ENCODE data around the gene GCNT1.

Gene GCNT1

GRCh38 chr9:76500061-76500460 is 41.1 kb downstream of the GCNT1 start:
- H3K4me3 ChIP-seq (ENCODE audit: low read length) = no peak overlapping the region
- no peak for TF ChIP-seq CTCF (conservative IDR thresholded peaks at IDR 0.05; ENCODE audit: low read depth, low read length)
- no peak for DNase-seq (ENCODE audit: low read depth)

- no peak overlapping the region for H3K4me3 ChIP-seq (ENCODE audit: low read length)
- DNase-seq (ENCODE audit: low read depth) = no peak
- TF ChIP-seq CTCF (conservative IDR thresholded peaks at IDR 0.05; ENCODE audit: low read depth, low read length) = no peak
Measured at GRCh38 chr9:76502746-76503145, 43.8 kb downstream of the GCNT1 start.

- DNase-seq (ENCODE audit: low read depth) = no peak
- H3K4me3 ChIP-seq (ENCODE audit: low read length) = no peak overlapping the region
- no peak for TF ChIP-seq CTCF (conservative IDR thresholded peaks at IDR 0.05; ENCODE audit: low read depth, low read length)
Measured at GRCh38 chr9:76510041-76510440, 51.1 kb downstream of the GCNT1 start.

GRCh38 chr9:76510446-76510845 is 51.5 kb downstream of the GCNT1 start:
- no peak for DNase-seq (ENCODE audit: low read depth)
- no peak overlapping the region for H3K4me3 ChIP-seq (ENCODE audit: low read length)
- no peak for TF ChIP-seq CTCF (conservative IDR thresholded peaks at IDR 0.05; ENCODE audit: low read depth, low read length)

- DNase-seq (ENCODE audit: low read depth) = no peak
- no peak overlapping the region for H3K4me3 ChIP-seq (ENCODE audit: low read length)
- no peak for TF ChIP-seq CTCF (conservative IDR thresholded peaks at IDR 0.05; ENCODE audit: low read depth, low read length)
Measured at GRCh38 chr9:76512826-76513225, 53.8 kb downstream of the GCNT1 start.

- no peak overlapping the region for H3K4me3 ChIP-seq (ENCODE audit: low read length)
- TF ChIP-seq CTCF (conservative IDR thresholded peaks at IDR 0.05; ENCODE audit: low read depth, low read length) = no peak
- DNase-seq (ENCODE audit: low read depth) = no peak
Measured at GRCh38 chr9:76516350-76516749, 57.4 kb downstream of the GCNT1 start.

GRCh38 chr9:76516871-76517270 is 57.9 kb downstream of the GCNT1 start:
- no peak overlapping the region for H3K4me3 ChIP-seq (ENCODE audit: low read length)
- no peak for TF ChIP-seq CTCF (conservative IDR thresholded peaks at IDR 0.05; ENCODE audit: low read depth, low read length)
- no peak for DNase-seq (ENCODE audit: low read depth)

All from retinal pigment epithelial cell (primary cell).